Suprapubic skin (tissue), 3 donors: ENCODE results near the gene COPS7A.
"Not testable (repeated sequence)": the region's sequence is repeated elsewhere in the genome, so short reads cannot be mapped to it uniquely, and the experiment has no call there.

Source experiments
- POLR2A ChIP-seq, 2 donors: fragments of 450-650 bp; IDR thresholded peaks; one replicate each; pipeline ENCODE4 v1.6.1; 2017; ENCODE audit warnings: antibody characterized with exemption in 2 of 2, mild to moderate bottlenecking in 2 of 2, moderate library complexity in 2 of 2
- TF ChIP-seq, protein P1 (sequence below), 2 donors: fragments of 200-600 bp in 1 of 2; fragments of 450-650 bp in 1 of 2; sonication (generic) in 1 of 2; IDR thresholded peaks; one replicate each; pipeline ENCODE4 v1.5.1; 2016 to 2019; ENCODE audit warnings: antibody characterized with exemption in 2 of 2, mild to moderate bottlenecking in 1 of 2, moderate library complexity in 1 of 2

DNA sequence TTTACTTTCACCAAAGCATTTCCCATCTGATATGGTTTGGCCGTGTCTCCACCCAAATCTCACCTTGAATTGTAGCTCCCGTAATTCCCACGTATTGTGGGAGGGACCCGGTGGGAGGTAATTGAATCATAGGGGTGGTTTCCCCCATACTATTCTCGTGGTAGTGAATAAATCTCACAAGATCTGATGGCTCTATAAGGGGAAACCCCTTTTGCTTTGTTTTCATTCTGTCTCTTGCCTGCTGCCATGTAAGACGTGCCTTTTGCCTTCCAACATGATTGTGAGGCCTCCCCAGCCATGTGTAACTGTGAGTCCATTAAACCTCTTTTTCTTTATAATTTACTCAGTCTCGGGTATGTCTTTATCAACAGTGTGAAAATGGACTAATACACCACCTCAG, 19.5 kb downstream of the COPS7A start:
- TF ChIP-seq, protein P1, sequence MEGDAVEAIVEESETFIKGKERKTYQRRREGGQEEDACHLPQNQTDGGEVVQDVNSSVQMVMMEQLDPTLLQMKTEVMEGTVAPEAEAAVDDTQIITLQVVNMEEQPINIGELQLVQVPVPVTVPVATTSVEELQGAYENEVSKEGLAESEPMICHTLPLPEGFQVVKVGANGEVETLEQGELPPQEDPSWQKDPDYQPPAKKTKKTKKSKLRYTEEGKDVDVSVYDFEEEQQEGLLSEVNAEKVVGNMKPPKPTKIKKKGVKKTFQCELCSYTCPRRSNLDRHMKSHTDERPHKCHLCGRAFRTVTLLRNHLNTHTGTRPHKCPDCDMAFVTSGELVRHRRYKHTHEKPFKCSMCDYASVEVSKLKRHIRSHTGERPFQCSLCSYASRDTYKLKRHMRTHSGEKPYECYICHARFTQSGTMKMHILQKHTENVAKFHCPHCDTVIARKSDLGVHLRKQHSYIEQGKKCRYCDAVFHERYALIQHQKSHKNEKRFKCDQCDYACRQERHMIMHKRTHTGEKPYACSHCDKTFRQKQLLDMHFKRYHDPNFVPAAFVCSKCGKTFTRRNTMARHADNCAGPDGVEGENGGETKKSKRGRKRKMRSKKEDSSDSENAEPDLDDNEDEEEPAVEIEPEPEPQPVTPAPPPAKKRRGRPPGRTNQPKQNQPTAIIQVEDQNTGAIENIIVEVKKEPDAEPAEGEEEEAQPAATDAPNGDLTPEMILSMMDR (IDR thresholded peaks at IDR 0.05), result not testable (repeated sequence)
- TF ChIP-seq POLR2A (IDR thresholded peaks at IDR 0.05), result not testable (repeated sequence)
